Measurements from ENCODE around the gene IMMP2L. TPM values are rescaled to one million over a fixed set of nuclear protein-coding genes. Genes with fewer than 3 reads are reported as not detected.

Gene IMMP2L
- total RNA-seq, 1 donor from 2014 or later, result 17.8 TPM

- intact Hi-C loops (cut with micrococcal nuclease), result no loop called here
- TF ChIP-seq, protein P1, sequence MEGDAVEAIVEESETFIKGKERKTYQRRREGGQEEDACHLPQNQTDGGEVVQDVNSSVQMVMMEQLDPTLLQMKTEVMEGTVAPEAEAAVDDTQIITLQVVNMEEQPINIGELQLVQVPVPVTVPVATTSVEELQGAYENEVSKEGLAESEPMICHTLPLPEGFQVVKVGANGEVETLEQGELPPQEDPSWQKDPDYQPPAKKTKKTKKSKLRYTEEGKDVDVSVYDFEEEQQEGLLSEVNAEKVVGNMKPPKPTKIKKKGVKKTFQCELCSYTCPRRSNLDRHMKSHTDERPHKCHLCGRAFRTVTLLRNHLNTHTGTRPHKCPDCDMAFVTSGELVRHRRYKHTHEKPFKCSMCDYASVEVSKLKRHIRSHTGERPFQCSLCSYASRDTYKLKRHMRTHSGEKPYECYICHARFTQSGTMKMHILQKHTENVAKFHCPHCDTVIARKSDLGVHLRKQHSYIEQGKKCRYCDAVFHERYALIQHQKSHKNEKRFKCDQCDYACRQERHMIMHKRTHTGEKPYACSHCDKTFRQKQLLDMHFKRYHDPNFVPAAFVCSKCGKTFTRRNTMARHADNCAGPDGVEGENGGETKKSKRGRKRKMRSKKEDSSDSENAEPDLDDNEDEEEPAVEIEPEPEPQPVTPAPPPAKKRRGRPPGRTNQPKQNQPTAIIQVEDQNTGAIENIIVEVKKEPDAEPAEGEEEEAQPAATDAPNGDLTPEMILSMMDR (IDR thresholded peaks at IDR 0.05; ENCODE audit: borderline replicate concordance), result no peak
- DNase-seq, result no peak
- Histone ChIP-seq H3K9me3 (replicated peaks) (no peaks in the 10 kb centered on the region), H3K27me3 (ENCODE audit: low read depth) (no peaks in the 10 kb centered on the region), H3K27ac (replicated peaks) (no peak overlapping the region), H3K36me3 (no peaks in the 10 kb centered on the region), H3K4me1 (peaks cover 17% of the 10 kb centered on the region), H3K4me3 (no peak overlapping the region)
Measured at GRCh38 chr7:111264981-111265380, 297.3 kb downstream of the IMMP2L start.

DNA sequence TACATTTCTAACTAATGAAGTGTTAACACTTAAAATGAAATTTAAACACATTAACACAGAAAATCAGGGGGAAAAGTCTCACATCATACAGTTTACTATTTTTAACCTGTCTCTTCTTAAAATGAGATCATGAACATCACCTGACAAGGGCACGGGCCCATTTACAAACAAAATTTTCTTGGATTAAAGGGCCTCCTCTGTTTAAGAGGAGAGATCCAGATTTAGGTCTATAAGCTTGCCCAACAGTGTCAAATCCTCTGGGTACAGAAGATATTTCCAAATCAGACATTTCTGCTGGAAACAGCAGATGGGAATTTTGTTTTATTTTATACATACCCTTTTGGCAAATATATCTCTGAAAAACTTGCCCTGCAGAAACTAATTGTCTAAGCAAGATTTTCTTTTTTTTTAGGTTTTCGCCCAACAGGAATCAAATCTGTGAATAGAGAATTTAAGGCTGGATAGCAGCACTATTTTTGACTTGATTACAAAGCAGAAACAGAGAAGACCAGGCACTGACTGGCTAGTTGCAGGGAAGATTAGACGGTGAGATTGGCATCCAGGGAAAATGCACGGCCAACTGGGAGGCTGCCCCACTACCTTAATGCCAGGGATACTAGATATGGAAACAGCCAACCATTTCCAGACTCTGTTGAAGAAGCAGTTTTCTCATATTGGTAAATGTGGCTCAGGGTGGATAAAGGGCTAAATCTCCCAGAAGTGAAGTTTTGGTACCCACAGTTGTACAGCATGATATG, 298.0 kb downstream of the IMMP2L start:
- no peaks in the 10 kb centered on the region for H3K27me3 ChIP-seq (ENCODE audit: low read depth)
- H3K9me3 ChIP-seq (replicated peaks), result no peaks in the 10 kb centered on the region
- intact Hi-C loops (cut with micrococcal nuclease), result no loop called here
- no peak for DNase-seq
- H3K4me1 ChIP-seq, result peaks cover 17% of the 10 kb centered on the region
- TF ChIP-seq, protein P1 (IDR thresholded peaks at IDR 0.05; ENCODE audit: borderline replicate concordance), result no peak
- no peaks in the 10 kb centered on the region for H3K36me3 ChIP-seq
- H3K4me3 ChIP-seq, result no peak overlapping the region
- H3K27ac ChIP-seq (replicated peaks), result no peak overlapping the region

DNA sequence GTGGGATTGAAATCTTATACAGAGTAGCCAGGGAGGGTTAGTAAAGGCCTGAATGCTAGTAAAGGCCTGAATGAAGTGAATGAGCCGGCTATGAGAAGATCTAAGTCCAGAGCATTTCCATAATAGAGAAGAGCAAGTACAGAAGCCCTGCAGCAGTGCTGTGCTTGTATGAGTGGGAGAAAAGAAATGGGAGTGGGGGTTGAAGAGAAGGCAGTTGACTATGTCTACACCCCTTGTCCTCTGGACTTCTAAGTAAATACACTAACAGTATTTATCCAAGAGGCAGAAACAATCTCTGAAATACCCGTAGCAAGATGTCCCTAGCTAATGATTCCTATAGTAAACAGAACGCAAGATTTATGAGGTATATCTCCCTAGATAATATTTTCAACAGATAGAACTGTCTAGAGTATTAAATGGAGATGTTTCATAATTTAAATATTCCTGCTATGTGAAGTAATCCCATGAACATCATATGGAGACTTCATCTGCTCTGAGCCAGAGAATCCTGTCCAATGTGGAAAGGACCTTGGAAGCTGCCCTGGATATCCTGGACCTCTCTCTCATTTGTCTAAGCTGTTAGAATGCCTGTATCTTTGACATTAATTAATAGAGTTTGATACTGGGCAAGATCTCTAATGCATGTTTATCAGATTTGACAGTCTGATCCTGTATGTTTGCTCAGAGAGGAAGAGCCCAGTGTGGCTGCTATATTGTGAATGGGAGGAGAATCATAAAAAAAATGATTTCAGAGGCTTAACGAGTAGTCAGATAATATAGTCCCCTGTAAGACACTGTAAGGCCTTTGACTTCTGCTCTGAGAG, 299.8 kb downstream of the IMMP2L start:
- TF ChIP-seq, protein P1 (IDR thresholded peaks at IDR 0.05; ENCODE audit: borderline replicate concordance), result no peak
- no peak for DNase-seq
- Histone ChIP-seq H3K36me3 (no peaks in the 10 kb centered on the region), H3K27me3 (ENCODE audit: low read depth) (no peaks in the 10 kb centered on the region), H3K4me3 (no peak overlapping the region), H3K4me1 (peaks cover 17% of the 10 kb centered on the region), H3K9me3 (replicated peaks) (no peaks in the 10 kb centered on the region), H3K27ac (replicated peaks) (no peak overlapping the region)
- intact Hi-C loops (cut with micrococcal nuclease), result no loop called here

GRCh38 chr7:111261496-111261895, 300.8 kb downstream of the IMMP2L start:
- no peak for DNase-seq
- Histone ChIP-seq H3K4me3 (no peak overlapping the region), H3K36me3 (no peaks in the 10 kb centered on the region), H3K27me3 (ENCODE audit: low read depth) (no peaks in the 10 kb centered on the region), H3K4me1 (peaks cover 17% of the 10 kb centered on the region), H3K27ac (replicated peaks) (no peak overlapping the region), H3K9me3 (replicated peaks) (no peaks in the 10 kb centered on the region)
- TF ChIP-seq, protein P1 (IDR thresholded peaks at IDR 0.05; ENCODE audit: borderline replicate concordance), result no peak
- intact Hi-C loops (cut with micrococcal nuclease), result no loop called here

GRCh38 chr7:111259991-111260390, 302.3 kb downstream of the IMMP2L start:
- no peaks in the 10 kb centered on the region for H3K36me3 ChIP-seq
- no peaks in the 10 kb centered on the region for H3K27me3 ChIP-seq (ENCODE audit: low read depth)
- H3K9me3 ChIP-seq (replicated peaks), result no peaks in the 10 kb centered on the region
- no peak for DNase-seq
- H3K4me1 ChIP-seq, result peaks cover 15% of the 10 kb centered on the region
- intact Hi-C loops (cut with micrococcal nuclease), result no loop called here
- H3K4me3 ChIP-seq, result no peak overlapping the region
- TF ChIP-seq, protein P1 (IDR thresholded peaks at IDR 0.05; ENCODE audit: borderline replicate concordance), result no peak
- no peak overlapping the region for H3K27ac ChIP-seq (replicated peaks)

All from left ventricle myocardium inferior (tissue), 1 donor.